Measurements from ENCODE around the gene ALDH1B1. TPM values are rescaled to one million over a fixed set of nuclear protein-coding genes. Genes with fewer than 3 reads are reported as not detected.

The ALDH1B1 gene
- total and polyA plus RNA-seq, 2 of the 13 experiments (the other 11 are each of a cell fraction or from before 2014, with no cell fraction given), result 45.1 to 125 TPM

GRCh38 chr9:38380872-38381534 is 11.5 kb upstream of the ALDH1B1 start (continued):
- TF ChIP-seq ZNF746 (CRISPR knock-in tag; IDR thresholded peaks at IDR 0.05) (peak; percentile 64), SMARCC2 (IDR thresholded peaks at IDR 0.05) (no peak), ZNF546 (CRISPR knock-in tag; conservative IDR thresholded peaks at IDR 0.05) (no peak), MAFK (conservative IDR thresholded peaks at IDR 0.05 in 1 of 2, IDR thresholded peaks at IDR 0.05 in 1 of 2; ENCODE audit: low read length in 2 of 2) (peak; percentile 56 to 62; a peak in 3 of 4 replicates), ZNF639 (CRISPR knock-in tag; conservative IDR thresholded peaks at IDR 0.05) (peak; percentile 74), CBX2 (IDR thresholded peaks at IDR 0.05; ENCODE audit: low read depth, low read length) (no peak), CBX2 (CRISPR knock-in tag; IDR thresholded peaks at IDR 0.05; ENCODE audit: low read depth) (no peak), ZNF503 (CRISPR knock-in tag; IDR thresholded peaks at IDR 0.05) (peak; percentile 88), POLR2G (IDR thresholded peaks at IDR 0.05; ENCODE audit: low read depth, low read length) (peak; percentile 48; the same call in 1 of the 2 replicates), ZNF704 (CRISPR knock-in tag; IDR thresholded peaks at IDR 0.05; ENCODE audit: borderline replicate concordance) (peak; percentile 64; the same call in 1 of the 2 replicates), ZFP82 (CRISPR knock-in tag; IDR thresholded peaks at IDR 0.05; ENCODE audit: borderline replicate concordance) (no peak), ZNF570 (CRISPR knock-in tag; IDR thresholded peaks at IDR 0.05; ENCODE audit: borderline replicate concordance) (no peak), THAP11 (CRISPR knock-in tag; IDR thresholded peaks at IDR 0.05) (peak; percentile 66), ZNF367 (CRISPR knock-in tag; IDR thresholded peaks at IDR 0.05; ENCODE audit: borderline replicate concordance) (no peak), ZEB1 (IDR thresholded peaks at IDR 0.05; ENCODE audit: insufficient replicate concordance, low read depth) (peak; percentile 57), ZNF562 (CRISPR knock-in tag; IDR thresholded peaks at IDR 0.05; ENCODE audit: borderline replicate concordance) (no peak), MAZ (IDR thresholded peaks at IDR 0.05; ENCODE audit: borderline replicate concordance, low read depth, low read length) (no peak; the same call in 1 of the 2 replicates), MAZ (CRISPR knock-in tag; IDR thresholded peaks at IDR 0.05; ENCODE audit: low read depth) (0 out of 2 replicates have a peak, but pooled peaks have one; percentile 62), ZNF136 (CRISPR knock-in tag; IDR thresholded peaks at IDR 0.05; ENCODE audit: low read depth) (no peak), ZNF326 (CRISPR knock-in tag; IDR thresholded peaks at IDR 0.05; ENCODE audit: borderline replicate concordance) (no peak), SMAD1 (CRISPR knock-in tag; IDR thresholded peaks at IDR 0.05; ENCODE audit: borderline replicate concordance, low read depth) (0 out of 2 replicates have a peak, but pooled peaks have one; percentile 44), GLI4 (CRISPR knock-in tag; IDR thresholded peaks at IDR 0.05; ENCODE audit: borderline replicate concordance) (no peak), ZBTB39 (CRISPR knock-in tag; IDR thresholded peaks at IDR 0.05) (no peak; the same call in 1 of the 2 replicates), ZMYM4 (CRISPR knock-in tag; IDR thresholded peaks at IDR 0.05) (peak; percentile 76)

All from HepG2 (cell line).